H9 (cell line): ENCODE data around the gene NUP98. TPM values are rescaled to one million over a fixed set of nuclear protein-coding genes. Genes with fewer than 3 reads are reported as not detected.

Experiments used
- DNase-seq: peaks from one replicate; pipeline ENCODE4 v3.0.0-alpha.2; 2017
- H2AFZ ChIP-seq: one replicate; pipeline ENCODE4 v1.6.1; 2013; ENCODE audit warnings: mild to moderate bottlenecking, low read length, control low read depth, moderate library complexity
- H2AK5ac ChIP-seq: 2 replicates; pipeline ENCODE4 v1.6.1; 2013; ENCODE audit warnings: low read length, control low read depth, mixed read lengths; ENCODE audit not compliant: insufficient read length
- H2BK120ac ChIP-seq: one replicate; pipeline ENCODE4 v1.6.1; 2013; ENCODE audit warnings: low read depth, mild to moderate bottlenecking, low read length, control low read depth, inconsistent platforms; ENCODE audit not compliant: poor library complexity, severe bottlenecking
- H2BK12ac ChIP-seq: 2 replicates; pipeline ENCODE4 v1.6.1; 2013; ENCODE audit warnings: low read length, control low read depth, mixed read lengths, low read depth; ENCODE audit not compliant: insufficient read length
- H2BK15ac ChIP-seq: 2 replicates; pipeline ENCODE4 v1.6.1; 2013; ENCODE audit warnings: low read depth, low read length, control low read depth
- H2BK20ac ChIP-seq: one replicate; pipeline ENCODE4 v1.6.1; 2013; ENCODE audit warnings: low read depth, mild to moderate bottlenecking, low read length, control low read depth, inconsistent platforms; ENCODE audit not compliant: poor library complexity, severe bottlenecking
- H2BK5ac ChIP-seq: 2 replicates; pipeline ENCODE4 v1.6.1; 2013; ENCODE audit warnings: low read length, control low read depth, mixed read lengths; ENCODE audit not compliant: insufficient read length
- H3K14ac ChIP-seq: 2 replicates; pipeline ENCODE4 v1.6.1; 2013; ENCODE audit warnings: low read length, control low read depth; ENCODE audit not compliant: insufficient read depth
- H3K18ac ChIP-seq: 2 replicates; pipeline ENCODE4 v1.6.1; 2013; ENCODE audit warnings: low read depth, mild to moderate bottlenecking, mixed read lengths, low read length, control low read depth; ENCODE audit not compliant: insufficient read length
- H3K23ac ChIP-seq: 2 replicates; pipeline ENCODE4 v1.6.1; 2013; ENCODE audit warnings: low read length, control low read depth, mixed read lengths, low read depth; ENCODE audit not compliant: insufficient read length
- H3K23me2 ChIP-seq: 2 replicates; pipeline ENCODE4 v1.6.1; 2013; ENCODE audit warnings: low read depth, mild to moderate bottlenecking, mixed read lengths, low read length, control low read depth; ENCODE audit not compliant: insufficient read length, poor library complexity, severe bottlenecking
- H3K27ac ChIP-seq: 2 replicates; pipeline ENCODE4 v1.5.1; 2013; ENCODE audit warnings: low read length, control low read depth, mixed read lengths, low read depth; ENCODE audit not compliant: insufficient read length
- H3K27me3 ChIP-seq: 2 replicates; pipeline ENCODE4 v1.6.1; 2013; ENCODE audit warnings: low read length, control low read depth, inconsistent platforms; ENCODE audit not compliant: insufficient read depth
- H3K4ac ChIP-seq: 2 replicates; pipeline ENCODE4 v1.6.1; 2013; ENCODE audit warnings: low read depth, mild to moderate bottlenecking, control low read depth, inconsistent platforms, low read length, moderate library complexity
- H3K4me1 ChIP-seq: 2 replicates; pipeline ENCODE4 v1.6.1; 2013; ENCODE audit warnings: low read length, control low read depth, inconsistent platforms; ENCODE audit not compliant: insufficient read depth
- H3K4me2 ChIP-seq: 2 replicates; pipeline ENCODE4 v1.6.1; 2013; ENCODE audit warnings: low read length, control low read depth, mixed read lengths; ENCODE audit not compliant: insufficient read length, insufficient read depth
- H3K56ac ChIP-seq: 2 replicates; pipeline ENCODE4 v1.6.1; 2013; ENCODE audit warnings: low read depth, mild to moderate bottlenecking, mixed read lengths, low read length, control low read depth; ENCODE audit not compliant: insufficient read length
- H3K79me1 ChIP-seq: 2 replicates; pipeline ENCODE4 v1.6.1; 2013; ENCODE audit warnings: low read depth, mild to moderate bottlenecking, moderate library complexity, low read length, control low read depth, inconsistent platforms; ENCODE audit not compliant: insufficient read depth, poor library complexity, severe bottlenecking
- H3K79me2 ChIP-seq: 2 replicates; pipeline ENCODE4 v1.6.1; 2013; ENCODE audit warnings: low read length, control low read depth, inconsistent platforms; ENCODE audit not compliant: insufficient read depth
- H3K9ac ChIP-seq: 2 replicates; pipeline ENCODE4 v1.6.1; 2013; ENCODE audit warnings: low read length, control low read depth, mixed read lengths; ENCODE audit not compliant: insufficient read length; ENCODE audit errors: extremely low read depth
- H3K9me3 ChIP-seq: one replicate; pipeline ENCODE4 v1.6.1; 2013; ENCODE audit warnings: low read depth, low read length, inconsistent platforms; ENCODE audit not compliant: control insufficient read depth
- H3T11ph ChIP-seq: one replicate; pipeline ENCODE4 v1.6.1; 2013; ENCODE audit warnings: mild to moderate bottlenecking, low read length, control low read depth, inconsistent platforms
- H4K20me1 ChIP-seq: one replicate; pipeline ENCODE4 v1.6.1; 2013; ENCODE audit not compliant: control insufficient read depth, insufficient read length, insufficient read depth
- H4K5ac ChIP-seq: 2 replicates; pipeline ENCODE4 v1.6.1; 2013; ENCODE audit warnings: low read depth, mild to moderate bottlenecking, mixed read lengths, low read length, control low read depth; ENCODE audit not compliant: insufficient read length
- H4K8ac ChIP-seq: replicated peaks from 2 replicates; pipeline ENCODE4 v1.6.1; 2013; ENCODE audit warnings: low read length, control low read depth, mixed read lengths, low read depth; ENCODE audit not compliant: insufficient read length
- H4K91ac ChIP-seq: 2 replicates; pipeline ENCODE4 v1.6.1; 2013; ENCODE audit warnings: low read depth, mild to moderate bottlenecking, moderate library complexity, mixed read lengths, low read length, control low read depth; ENCODE audit not compliant: insufficient read length
- H3K27ac Mint-ChIP-seq, 3 experiments: 2 replicates in 2 of 3; 3 replicates in 1 of 3; pipeline ENCODE4 v1.8.0; 2020 to 2021; ENCODE audit warnings: mixed read lengths in 3 of 3, mild to moderate bottlenecking in 1 of 3, moderate library complexity in 1 of 3
- H3K27me3 Mint-ChIP-seq: 2 replicates; pipeline ENCODE4 v1.8.0; 2021; ENCODE audit warnings: low read depth, mild to moderate bottlenecking, moderate library complexity, mixed read lengths
- H3K36me3 Mint-ChIP-seq, 3 experiments: 2 replicates in 2 of 3; 3 replicates in 1 of 3; pipeline ENCODE4 v1.8.0; 2020 to 2021; ENCODE audit warnings: low read depth in 3 of 3, mixed read lengths in 3 of 3; ENCODE audit not compliant: insufficient read depth in 1 of 3
- H3K4me1 Mint-ChIP-seq, 2 experiments: 2 replicates each; pipeline ENCODE4 v1.8.0; 2020; ENCODE audit warnings: mixed read lengths in 2 of 2
- H3K4me3 Mint-ChIP-seq, 2 experiments: 2 replicates in 1 of 2; 3 replicates in 1 of 2; pipeline ENCODE4 v1.8.0; 2020 to 2021; ENCODE audit warnings: mild to moderate bottlenecking in 2 of 2, mixed read lengths in 2 of 2, moderate library complexity in 1 of 2
- H3K9me3 Mint-ChIP-seq, 2 experiments: 2 replicates in 1 of 2; 3 replicates in 1 of 2; pipeline ENCODE4 v1.8.0; 2020; ENCODE audit warnings: mild to moderate bottlenecking in 2 of 2, mixed read lengths in 2 of 2, moderate library complexity in 1 of 2
- CTCF ChIP-seq: fragments of 200-600 bp; sonication (generic); conservative IDR thresholded peaks from 3 replicates; pipeline ENCODE4 v1.8.0; 2021; ENCODE audit warnings: antibody characterized with exemption, mild to moderate bottlenecking
- WGBS: extraction: QIAGEN DNeasy Blood & Tissue Kit; methylation state at CpG from one replicate; pipeline ENCODE4 v1.1.7; 2013; ENCODE audit warnings: missing lambda C conversion rate, low lambda C conversion rate, mixed read lengths; ENCODE audit not compliant: insufficient read length; ENCODE audit errors: extremely low coverage; 5-methylcytosine and 5-hydroxymethylcytosine counted together
- total RNA-seq: library from RNA; stranded (reverse); gene quantifications from 2 replicates; pipeline ENCODE4 v1.2.1, GENCODE V29; 2021

Gene NUP98
- total RNA-seq, 1 experiment from 2014 or later, result 105 TPM

DNA sequence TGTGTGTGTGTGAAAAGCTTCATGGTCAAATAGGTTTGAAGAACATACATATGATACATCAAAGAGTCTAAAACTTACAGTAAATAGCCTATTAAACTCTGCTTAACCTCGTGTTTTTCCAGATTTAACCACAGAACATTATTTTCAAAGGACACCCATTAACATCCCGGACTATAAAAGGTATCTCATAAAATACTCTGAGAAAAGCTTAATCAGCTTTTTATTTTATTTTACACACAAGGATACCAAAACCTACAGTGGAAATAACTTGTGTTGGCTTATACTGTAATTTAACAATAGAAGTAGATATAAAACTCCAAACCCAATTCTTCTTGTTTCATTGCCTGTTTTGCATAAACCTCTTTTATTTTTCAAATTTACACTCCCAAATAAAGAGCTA lies 76.4 kb downstream of the NUP98 start:
- Histone ChIP-seq H3K18ac (no peak overlapping the region), H3K4ac (no peak overlapping the region), H2AFZ (no peak overlapping the region), H2BK20ac (no peak overlapping the region), H4K91ac (no peak overlapping the region), H3K14ac (no peak overlapping the region), H2BK120ac (no peak overlapping the region), H3K9ac (no peak overlapping the region), H3K4me2 (no peak overlapping the region), H2BK12ac (no peak overlapping the region), H3K9me3 (no peaks in the 10 kb centered on the region), H3T11ph (no peak overlapping the region), H3K56ac (no peak overlapping the region), H3K79me2 (no peaks in the 10 kb centered on the region), H3K27ac (no peak overlapping the region), H3K4me1 (no peaks in the 10 kb centered on the region), H4K5ac (no peak overlapping the region), H3K27me3 (no peaks in the 10 kb centered on the region), H3K23me2 (no peaks in the 10 kb centered on the region), H4K8ac (no peak overlapping the region), H2BK15ac (no peak overlapping the region), H2AK5ac (no peak overlapping the region), H4K20me1 (no peaks in the 10 kb centered on the region), H2BK5ac (no peak overlapping the region), H3K79me1 (no peaks in the 10 kb centered on the region), H3K23ac (no peak overlapping the region)
- H3K4me1 Mint-ChIP-seq, result no peaks in the 10 kb centered on the region
- H3K27me3 Mint-ChIP-seq, result no peaks in the 10 kb centered on the region
- H3K36me3 Mint-ChIP-seq, result peaks cover 42 to 83% (median 78%) of the 10 kb centered on the region in 3 experiments; a peak in 6 of 7 replicates
- DNase-seq, result no peak
- H3K9me3 Mint-ChIP-seq, result no peaks in the 10 kb centered on the region
- no CpG with 5 or more reads among the region's 2 CpGs for WGBS
- H3K4me3 Mint-ChIP-seq, result no peak overlapping the region
- 0 out of 7 replicates have a peak overlapping the region, but pooled peaks of 1 of the 3 experiments have one; percentile 61 for H3K27ac Mint-ChIP-seq
- TF ChIP-seq CTCF, result no peak
